Activated CD4-positive, CD25-positive, alpha-beta regulatory T cell treated with anti-CD3 and anti-CD28 coated beads, Interleukin-2, amount 50 U/mL, for 72 hours (primary cell): Measurements from ENCODE around the gene SNRNP35.
"Not testable (repeated sequence)": the region's sequence is repeated elsewhere in the genome, so short reads cannot be mapped to it uniquely, and the experiment has no call there.

ENCODE experiments used
- DNase-seq: peaks from one replicate; pipeline ENCODE4 v3.0.0; 2021

The SNRNP35 gene

DNA sequence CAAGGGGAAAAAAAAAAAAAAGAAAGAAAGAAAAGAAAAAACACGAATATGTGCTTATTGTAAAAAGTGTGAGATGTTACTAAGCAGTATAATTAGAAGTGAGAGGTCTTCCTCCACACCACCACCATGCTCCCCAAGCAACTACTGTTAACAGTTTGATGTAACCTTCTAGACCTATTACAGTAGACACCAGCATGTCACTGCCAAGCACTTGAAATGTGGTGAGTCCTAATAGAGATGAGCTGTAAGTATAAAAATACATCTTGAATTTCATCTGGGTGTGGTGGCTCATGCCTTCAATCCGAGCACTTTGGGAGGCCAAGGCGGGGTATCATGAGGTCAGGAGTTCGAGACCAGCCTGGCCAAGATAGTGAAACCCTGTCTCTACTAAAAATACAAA, 8.1 kb upstream of the SNRNP35 start:
- DNase-seq = no peak

- DNase-seq = no peak
These were observed 7.3 kb upstream of the SNRNP35 start for GRCh38 chr12:123450636-123451035.

- not testable (repeated sequence) for DNase-seq
These were observed 5.7 kb upstream of the SNRNP35 start for GRCh38 chr12:123452276-123452550.

DNA sequence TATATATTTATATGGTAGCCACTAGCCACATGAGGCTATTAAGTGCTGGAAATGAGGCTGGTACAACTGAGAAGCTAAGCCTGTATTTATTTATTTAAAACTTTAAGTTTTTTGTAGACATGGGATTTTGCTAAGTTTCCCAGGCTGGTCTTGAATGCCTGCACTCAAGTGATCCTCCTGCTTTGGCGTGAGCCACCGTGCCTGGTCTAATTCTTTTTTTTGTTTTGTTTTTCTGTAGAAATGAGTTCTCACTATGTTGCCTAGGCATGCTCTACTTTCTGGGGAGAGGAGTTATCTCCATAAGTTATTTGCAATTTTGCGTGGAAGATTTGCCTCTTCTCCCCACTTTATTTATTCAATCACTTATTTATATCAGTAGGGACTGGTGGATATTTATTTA, 4.8 kb upstream of the SNRNP35 start:
- DNase-seq = no peak

- not testable (repeated sequence) for DNase-seq
These were observed 5.2 kb downstream of the SNRNP35 start for GRCh38 chr12:123463174-123463573.

- DNase-seq = no peak
These were observed 7.1 kb downstream of the SNRNP35 start for GRCh38 chr12:123465084-123465483.

- no peak for DNase-seq
These were observed 10.8 kb downstream of the SNRNP35 start for GRCh38 chr12:123468786-123469185.

- DNase-seq = no peak
These were observed 12.0 kb downstream of the SNRNP35 start for GRCh38 chr12:123469978-123470377.

GRCh38 chr12:123471374-123472068, 13.6 kb downstream of the SNRNP35 start:
- no peak for DNase-seq

- no peak for DNase-seq
These were observed 14.5 kb downstream of the SNRNP35 start for GRCh38 chr12:123472438-123472849.

GRCh38 chr12:123474485-123475245, 16.7 kb downstream of the SNRNP35 start:
- no peak for DNase-seq

DNA sequence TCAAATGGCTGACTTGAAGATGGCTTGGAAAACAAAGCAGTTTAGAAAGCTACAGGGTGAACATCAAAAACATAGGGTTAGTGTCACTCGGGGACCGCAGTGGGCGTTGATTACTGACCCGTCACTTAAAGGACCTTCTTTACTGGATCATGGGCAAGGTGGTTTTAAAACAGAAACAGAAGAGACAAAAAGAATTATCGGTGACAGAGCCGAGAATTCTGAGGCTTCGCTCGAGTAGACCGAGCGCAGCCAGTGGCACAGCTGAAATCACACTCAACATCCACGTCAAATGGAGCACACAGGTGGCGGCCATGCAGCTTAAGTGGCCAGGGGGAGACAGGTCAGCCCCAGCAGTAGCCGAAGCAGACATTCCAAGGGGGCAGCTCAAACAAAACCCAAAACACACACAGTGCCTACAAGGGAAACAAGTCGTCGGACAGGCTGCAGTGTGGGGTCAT, 17.3 kb downstream of the SNRNP35 start:
- DNase-seq = no peak

- no peak for DNase-seq
These were observed 20.1 kb downstream of the SNRNP35 start for GRCh38 chr12:123478069-123478468.

DNA sequence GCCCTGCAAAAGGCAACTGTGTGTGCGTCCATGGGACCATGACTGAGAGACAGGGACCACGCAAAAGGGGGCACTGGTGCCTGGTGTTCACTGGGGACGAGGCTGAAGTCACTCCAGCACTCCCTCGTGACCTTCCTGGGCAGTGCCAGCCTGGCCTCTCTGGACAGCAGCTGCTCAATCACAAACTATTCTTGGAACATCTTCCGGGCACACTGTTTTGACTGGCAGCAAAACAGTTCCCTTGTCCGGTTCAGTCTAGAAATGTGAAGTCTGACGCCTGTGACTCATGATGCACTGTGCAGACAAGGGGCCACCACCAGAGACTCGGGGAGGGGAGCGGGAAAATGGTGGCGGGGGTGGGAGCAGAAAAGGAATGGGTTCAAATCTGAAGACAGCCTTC, 20.8 kb downstream of the SNRNP35 start:
- DNase-seq = no peak

GRCh38 chr12:123479442-123480180, 21.7 kb downstream of the SNRNP35 start:
- no peak for DNase-seq

DNA sequence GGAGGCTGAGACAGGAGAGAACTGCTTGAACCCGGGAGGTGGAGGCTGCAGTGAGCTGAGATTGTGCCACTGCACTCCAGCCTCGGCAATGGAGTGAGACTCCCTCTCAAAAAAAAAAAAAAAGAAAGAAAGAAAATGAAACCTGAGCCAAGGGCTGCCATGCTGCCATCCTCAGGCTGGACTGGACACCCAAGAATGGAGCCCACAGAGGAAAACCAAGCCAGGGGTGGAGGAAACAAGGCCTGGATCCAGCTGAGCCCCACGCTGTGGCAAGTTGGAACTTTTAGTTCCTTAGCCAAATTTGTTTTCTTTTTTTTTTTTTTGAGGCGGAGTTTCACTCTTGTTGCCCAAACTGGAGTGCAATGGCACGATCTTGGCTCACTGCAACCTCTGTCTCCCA, 23.3 kb downstream of the SNRNP35 start:
- not testable (repeated sequence) for DNase-seq

DNA sequence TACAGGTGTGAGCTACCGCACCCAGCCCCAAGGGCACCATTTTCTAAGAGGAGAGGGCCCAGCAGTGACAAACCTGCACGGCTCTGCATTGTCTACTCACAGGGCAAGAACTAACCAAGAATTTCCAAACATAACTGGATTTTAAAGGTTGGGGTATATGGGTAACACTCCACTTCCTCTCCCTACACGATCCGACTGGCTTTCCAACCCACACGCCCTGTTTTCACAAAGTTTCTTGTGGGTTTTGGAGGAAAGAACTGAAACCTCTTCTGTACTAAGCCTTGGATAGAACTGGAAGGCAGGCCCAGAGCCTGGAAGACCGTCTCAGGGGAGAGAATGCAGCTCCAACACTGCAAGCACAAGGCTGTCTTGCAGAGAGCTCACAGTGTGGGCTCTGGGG, 24.9 kb downstream of the SNRNP35 start:
- no peak for DNase-seq

GRCh38 chr12:123483602-123484248, 25.8 kb downstream of the SNRNP35 start:
- no peak for DNase-seq

- DNase-seq = no peak
These were observed 27.8 kb downstream of the SNRNP35 start for GRCh38 chr12:123485756-123486155.

GRCh38 chr12:123487428-123487827, 29.5 kb downstream of the SNRNP35 start:
- DNase-seq = no peak

DNA sequence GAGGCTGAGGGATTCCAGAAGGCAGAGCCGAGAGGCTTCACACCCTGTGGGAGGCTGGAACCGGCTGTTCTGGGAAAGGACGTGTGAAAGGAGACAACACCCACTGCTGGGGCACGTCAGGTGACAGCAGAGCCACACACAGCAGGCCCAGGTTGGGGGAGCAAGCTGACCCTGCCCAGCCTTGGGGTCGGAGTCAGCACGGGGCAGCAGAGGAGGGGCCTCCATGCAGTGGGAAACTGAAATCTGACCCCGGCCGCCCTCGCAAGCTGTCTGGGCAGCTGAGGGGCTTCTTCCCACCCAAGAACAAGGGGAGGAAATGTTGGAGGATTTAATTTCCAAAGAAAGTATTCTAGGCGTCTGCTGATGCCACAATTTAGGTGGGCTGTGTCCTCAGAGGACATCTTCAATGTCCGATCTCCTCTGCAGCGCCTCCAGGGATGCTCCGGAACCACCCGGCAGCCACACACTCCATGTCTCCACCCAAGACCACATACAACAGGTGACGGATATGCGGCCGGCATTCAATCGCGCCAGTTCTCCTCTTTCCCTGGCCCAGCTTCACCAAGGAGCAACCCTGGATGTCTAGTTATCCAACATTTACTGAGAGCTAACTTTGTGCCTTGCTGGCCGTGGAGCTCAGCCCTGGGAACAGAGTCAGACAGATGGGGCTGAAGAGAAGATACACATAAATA, 30.7 kb downstream of the SNRNP35 start:
- DNase-seq = no peak

DNA sequence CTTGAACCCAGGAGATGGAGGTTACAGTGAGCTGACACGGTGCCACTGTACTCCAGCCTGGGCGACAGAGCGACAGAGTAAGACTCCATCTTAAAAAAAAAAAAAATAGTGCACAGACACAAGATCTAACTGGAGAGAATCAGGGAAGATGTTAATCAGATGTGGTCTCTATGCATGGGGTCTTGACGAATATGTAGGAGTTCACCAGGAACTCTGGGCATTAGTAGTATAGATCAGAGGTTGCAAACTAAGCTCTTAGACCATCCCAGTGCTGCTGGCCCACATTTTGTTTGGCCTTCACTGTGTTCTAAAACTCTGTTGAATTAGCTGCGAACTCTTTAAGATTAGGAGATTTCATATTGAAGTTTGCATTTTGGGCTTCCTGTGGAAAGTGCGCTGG, 31.6 kb downstream of the SNRNP35 start:
- DNase-seq = no peak

GRCh38 chr12:123490089-123490488, 32.1 kb downstream of the SNRNP35 start:
- no peak for DNase-seq
